Measurements from ENCODE around the gene STARD10. TPM values are rescaled to one million over a fixed set of nuclear protein-coding genes. Genes with fewer than 3 reads are reported as not detected.

STARD10 gene
- total RNA-seq, 1 experiment from 2014 or later, result 58.4 TPM

DNA sequence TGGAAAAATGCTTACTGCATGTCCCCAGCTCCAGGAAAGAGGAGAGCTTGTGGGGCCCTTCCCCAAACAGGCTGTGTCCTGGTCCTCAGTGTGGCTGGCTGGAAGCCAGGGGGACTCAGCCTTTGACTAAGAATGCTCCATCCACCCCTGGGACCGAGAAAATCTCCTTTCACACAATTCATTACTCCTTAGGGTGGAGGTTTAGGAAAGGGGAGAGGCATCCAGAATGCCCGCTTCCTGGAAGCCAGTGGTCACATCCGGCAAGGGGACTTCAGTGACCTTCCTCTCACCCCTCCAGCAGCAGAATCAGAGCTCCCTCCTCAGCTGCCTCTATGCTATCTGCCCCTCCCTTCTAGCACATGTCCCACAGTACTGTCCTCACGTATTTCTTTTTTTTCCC, 42.3 kb upstream of the STARD10 start:
- Histone ChIP-seq H3K9me3 (ENCODE audit: control insufficient read depth in 1 of 2, insufficient read depth in 1 of 2, low read depth in 1 of 2, low read length in 2 of 2) (no peaks in the 10 kb centered on the region), H3K27ac (ENCODE audit: low read depth, low read length) (no peak overlapping the region), H3K4me2 (ENCODE audit: low read length) (no peak overlapping the region), H3K4me1 (ENCODE audit: control insufficient read depth in 1 of 2, insufficient read depth in 2 of 2, low read length in 2 of 2) (peaks cover 7 to 15% of the 10 kb centered on the region in 2 experiments), H3K9ac (ENCODE audit: low read length) (no peak overlapping the region), H3K9me2 (ENCODE audit: insufficient read depth) (no peaks in the 10 kb centered on the region), H2AFZ (ENCODE audit: low read depth, low read length, poor library complexity, severe bottlenecking) (no peak overlapping the region), H3K79me2 (ENCODE audit: insufficient read depth, low read length) (no peaks in the 10 kb centered on the region), H3K27me3 (ENCODE audit: insufficient read depth, low read length) (no peaks in the 10 kb centered on the region), H4K20me1 (ENCODE audit: insufficient read depth) (no peaks in the 10 kb centered on the region), H3K36me3 (ENCODE audit: control insufficient read depth in 1 of 2, insufficient read depth in 2 of 2, low read length in 2 of 2) (0 out of 4 replicates have a peak, but pooled peaks cover 0 to 4% of the 10 kb centered on the region in 2 experiments), H3K4me3 (replicated peaks in 1 of 2; ENCODE audit: low read depth in 1 of 2, low read length in 2 of 2) (no peak overlapping the region)
- intact Hi-C loops (cut with micrococcal nuclease), result no loop called here
- ATAC-seq, result no peak
- BruUV-seq (replicated peaks), result no TSS peak
- DNase-seq (ENCODE audit: low read depth, low spot score), result no peak
- CTCF ChIA-PET, result no interaction called here
- no peak for TF ChIP-seq FOSL1 (IDR thresholded peaks at IDR 0.05; ENCODE audit: low read depth)
- RAD21 ChIA-PET (ENCODE audit: low non-redundant PET in 1 of 2, low total read pairs in 2 of 2, uncharacterized antibody in 2 of 2, unreplicated experiment in 2 of 2), result no interaction called here
- POLR2A ChIA-PET, result no interaction called here

DNA sequence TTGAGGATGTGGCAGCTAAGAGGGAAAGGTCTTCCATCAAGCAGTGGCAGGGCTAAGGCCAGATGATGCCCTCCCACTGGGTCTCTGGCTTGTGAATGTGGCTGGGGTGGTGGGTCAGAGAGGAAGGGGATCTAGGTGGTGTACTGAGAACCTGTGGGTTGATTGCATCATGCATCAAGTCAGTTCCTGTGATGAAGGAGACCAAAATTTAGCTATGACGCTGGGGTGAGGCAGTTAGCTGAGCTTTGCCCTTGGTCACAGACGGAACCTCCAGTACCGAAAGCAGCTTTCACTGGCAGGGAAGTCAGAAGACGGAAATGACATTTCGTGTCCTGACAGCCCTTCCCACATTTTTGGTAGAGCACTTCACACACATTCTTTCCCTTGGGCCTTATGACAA, 41.1 kb upstream of the STARD10 start:
- POLR2A ChIA-PET, result no interaction called here
- intact Hi-C loops (cut with micrococcal nuclease), result no loop called here
- Histone ChIP-seq H3K9me2 (ENCODE audit: insufficient read depth) (no peaks in the 10 kb centered on the region), H3K9ac (ENCODE audit: low read length) (no peak overlapping the region), H3K4me1 (ENCODE audit: control insufficient read depth in 1 of 2, insufficient read depth in 2 of 2, low read length in 2 of 2) (peaks cover 0 to 6% of the 10 kb centered on the region in 2 experiments; a peak in 2 of 4 replicates), H2AFZ (ENCODE audit: low read depth, low read length, poor library complexity, severe bottlenecking) (no peak overlapping the region), H3K79me2 (ENCODE audit: insufficient read depth, low read length) (no peaks in the 10 kb centered on the region), H3K27ac (ENCODE audit: low read depth, low read length) (no peak overlapping the region), H3K27me3 (ENCODE audit: insufficient read depth, low read length) (no peaks in the 10 kb centered on the region), H3K36me3 (ENCODE audit: control insufficient read depth in 1 of 2, insufficient read depth in 2 of 2, low read length in 2 of 2) (0 out of 4 replicates have a peak, but pooled peaks cover 0 to 4% of the 10 kb centered on the region in 2 experiments), H3K4me3 (replicated peaks in 1 of 2; ENCODE audit: low read depth in 1 of 2, low read length in 2 of 2) (no peak overlapping the region), H3K4me2 (ENCODE audit: low read length) (no peak overlapping the region), H4K20me1 (ENCODE audit: insufficient read depth) (no peaks in the 10 kb centered on the region), H3K9me3 (ENCODE audit: control insufficient read depth in 1 of 2, insufficient read depth in 1 of 2, low read depth in 1 of 2, low read length in 2 of 2) (no peaks in the 10 kb centered on the region)
- DNase-seq (ENCODE audit: low read depth, low spot score) (no peak), ATAC-seq (no peak)
- RAD21 ChIA-PET (ENCODE audit: low non-redundant PET in 1 of 2, low total read pairs in 2 of 2, uncharacterized antibody in 2 of 2, unreplicated experiment in 2 of 2), result no interaction called here
- TF ChIP-seq CEBPB (IDR thresholded peaks at IDR 0.05; ENCODE audit: low read depth), result no peak
- TF ChIP-seq ELF1 (IDR thresholded peaks at IDR 0.05; ENCODE audit: borderline replicate concordance, low read depth), result no peak
- no peak for TF ChIP-seq EZH2phosphoT487 (IDR thresholded peaks at IDR 0.05; ENCODE audit: borderline replicate concordance)
- TF ChIP-seq FOSL1 (IDR thresholded peaks at IDR 0.05; ENCODE audit: low read depth), result no peak
- no peak for TF ChIP-seq SRF (IDR thresholded peaks at IDR 0.05; ENCODE audit: low read depth)
- TF ChIP-seq, protein P1, sequence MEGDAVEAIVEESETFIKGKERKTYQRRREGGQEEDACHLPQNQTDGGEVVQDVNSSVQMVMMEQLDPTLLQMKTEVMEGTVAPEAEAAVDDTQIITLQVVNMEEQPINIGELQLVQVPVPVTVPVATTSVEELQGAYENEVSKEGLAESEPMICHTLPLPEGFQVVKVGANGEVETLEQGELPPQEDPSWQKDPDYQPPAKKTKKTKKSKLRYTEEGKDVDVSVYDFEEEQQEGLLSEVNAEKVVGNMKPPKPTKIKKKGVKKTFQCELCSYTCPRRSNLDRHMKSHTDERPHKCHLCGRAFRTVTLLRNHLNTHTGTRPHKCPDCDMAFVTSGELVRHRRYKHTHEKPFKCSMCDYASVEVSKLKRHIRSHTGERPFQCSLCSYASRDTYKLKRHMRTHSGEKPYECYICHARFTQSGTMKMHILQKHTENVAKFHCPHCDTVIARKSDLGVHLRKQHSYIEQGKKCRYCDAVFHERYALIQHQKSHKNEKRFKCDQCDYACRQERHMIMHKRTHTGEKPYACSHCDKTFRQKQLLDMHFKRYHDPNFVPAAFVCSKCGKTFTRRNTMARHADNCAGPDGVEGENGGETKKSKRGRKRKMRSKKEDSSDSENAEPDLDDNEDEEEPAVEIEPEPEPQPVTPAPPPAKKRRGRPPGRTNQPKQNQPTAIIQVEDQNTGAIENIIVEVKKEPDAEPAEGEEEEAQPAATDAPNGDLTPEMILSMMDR (IDR thresholded peaks at IDR 0.05 in 2 of 3, conservative IDR thresholded peaks at IDR 0.05 in 1 of 3; ENCODE audit: borderline replicate concordance in 1 of 3, insufficient read depth in 1 of 3, low read depth in 2 of 3, low read length in 2 of 3), result no peak
- no peak for TF ChIP-seq TCF7L2 (IDR thresholded peaks at IDR 0.05; ENCODE audit: borderline replicate concordance, extremely low read depth, insufficient read depth, insufficient read length)
- TF ChIP-seq, protein P2, sequence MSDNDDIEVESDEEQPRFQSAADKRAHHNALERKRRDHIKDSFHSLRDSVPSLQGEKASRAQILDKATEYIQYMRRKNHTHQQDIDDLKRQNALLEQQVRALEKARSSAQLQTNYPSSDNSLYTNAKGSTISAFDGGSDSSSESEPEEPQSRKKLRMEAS (IDR thresholded peaks at IDR 0.05), result no peak
- TF ChIP-seq ZFX (IDR thresholded peaks at IDR 0.05), result no peak
- CTCF ChIA-PET, result interaction anchor here (1.1 kb wide), 1 partner anchor 110 kb away, joined by 3 read pairs; no protein-coding TSS in a partner anchor
- BruUV-seq (replicated peaks), result no TSS peak

Data from HCT116 (cell line).